HG02981 (cell line): Measurements from ENCODE around the gene IGF2.
"Not testable (repeated sequence)": the region's sequence is repeated elsewhere in the genome, so short reads cannot be mapped to it uniquely, and the experiment has no call there.

Experiments
- ATAC-seq: cut with Tn5 transposase; IDR thresholded peaks from one replicate; pipeline ENCODE4 v1.9.1; 2021; ENCODE audit warnings: mild to moderate bottlenecking, moderate library complexity; ENCODE audit not compliant: unreplicated experiment

The IGF2 gene

DNA sequence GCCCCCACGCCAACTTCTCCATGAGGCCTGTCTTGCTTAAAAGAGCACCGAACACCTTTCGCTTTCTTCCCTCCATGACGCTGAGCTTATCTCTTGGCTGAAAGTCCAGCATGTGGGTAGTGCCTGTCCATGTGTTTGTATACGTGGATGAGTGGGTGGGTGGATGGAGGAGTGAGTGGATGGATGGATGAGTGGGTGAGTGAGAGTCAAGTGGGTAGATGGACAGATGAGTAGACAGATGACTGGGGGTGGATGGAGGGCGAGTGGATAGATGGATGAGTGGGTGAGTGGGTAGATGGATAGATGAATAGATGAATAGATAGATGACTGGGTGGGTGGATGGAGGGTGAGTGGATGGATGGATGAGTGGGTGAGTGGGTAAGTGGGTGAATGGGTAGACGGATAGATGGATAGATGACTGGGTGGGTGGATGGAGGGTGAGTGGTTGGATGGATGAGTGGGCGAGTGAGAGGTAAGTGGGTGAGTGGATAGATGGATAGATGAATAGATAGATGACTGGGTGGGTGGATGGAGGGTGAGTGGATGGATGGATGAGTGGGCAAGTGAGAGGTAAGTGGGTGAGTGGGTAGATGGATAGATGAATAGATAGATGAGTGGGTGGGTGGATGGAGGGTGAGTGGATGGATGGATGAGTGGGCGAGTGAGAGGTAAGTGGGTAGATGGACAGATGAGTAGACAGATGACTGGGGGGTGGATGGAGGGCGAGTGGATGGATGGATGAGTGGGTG, 14.3 kb downstream of the IGF2 start:
- not testable (repeated sequence) for ATAC-seq

DNA sequence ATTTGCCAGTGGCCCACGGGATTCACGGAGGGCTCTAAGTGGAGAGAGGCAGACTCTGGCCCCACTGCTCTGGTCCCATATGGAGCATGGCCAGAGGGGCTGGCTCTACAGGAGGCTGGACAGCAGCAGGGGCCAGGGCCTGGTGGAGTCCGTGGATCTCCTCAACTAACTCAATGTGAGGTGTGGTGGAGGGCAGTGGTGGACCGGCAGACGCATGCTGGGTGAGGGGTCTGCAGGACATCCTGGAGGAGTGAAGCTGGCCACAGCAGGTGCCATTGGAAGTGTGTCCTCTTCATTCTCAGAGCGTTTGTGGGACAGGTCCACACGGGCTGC, 15.6 kb downstream of the IGF2 start:
- ATAC-seq = no peak

DNA sequence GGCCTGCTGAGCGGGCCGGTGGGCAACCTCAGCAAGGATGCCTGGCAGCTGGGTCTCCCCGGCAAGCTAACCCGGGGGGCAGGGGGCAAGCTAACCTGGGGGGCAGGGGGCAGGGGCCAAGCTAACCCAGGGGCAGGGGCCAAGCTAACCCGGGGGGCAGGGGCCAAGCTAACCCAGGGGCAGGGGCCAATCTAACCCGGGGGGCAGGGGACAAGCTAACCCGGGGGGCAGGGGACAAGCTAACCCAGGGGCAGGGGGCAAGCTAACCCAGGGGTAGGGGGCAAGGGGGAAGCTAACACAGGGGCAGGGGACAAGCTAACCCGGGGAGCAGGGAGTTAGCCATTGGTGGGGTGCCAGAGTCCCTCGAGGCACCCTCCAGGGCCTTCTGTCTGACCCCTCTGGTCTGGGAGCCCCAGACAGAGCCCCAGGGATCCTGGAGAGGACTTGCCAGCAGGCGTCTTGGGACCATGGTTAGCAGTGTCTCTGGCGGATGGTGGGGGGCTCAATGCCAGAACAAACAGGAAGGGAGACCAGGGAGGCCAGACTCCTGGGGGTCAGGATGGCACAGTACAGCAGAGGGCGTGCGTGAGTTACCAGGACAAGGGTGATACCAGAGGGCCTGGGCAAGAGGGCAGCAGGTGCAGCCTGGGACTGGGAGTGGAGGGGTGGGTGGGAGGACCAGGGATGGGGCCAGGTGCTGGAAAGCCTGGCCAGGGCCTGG, 16.1 kb downstream of the IGF2 start:
- no peak for ATAC-seq

DNA sequence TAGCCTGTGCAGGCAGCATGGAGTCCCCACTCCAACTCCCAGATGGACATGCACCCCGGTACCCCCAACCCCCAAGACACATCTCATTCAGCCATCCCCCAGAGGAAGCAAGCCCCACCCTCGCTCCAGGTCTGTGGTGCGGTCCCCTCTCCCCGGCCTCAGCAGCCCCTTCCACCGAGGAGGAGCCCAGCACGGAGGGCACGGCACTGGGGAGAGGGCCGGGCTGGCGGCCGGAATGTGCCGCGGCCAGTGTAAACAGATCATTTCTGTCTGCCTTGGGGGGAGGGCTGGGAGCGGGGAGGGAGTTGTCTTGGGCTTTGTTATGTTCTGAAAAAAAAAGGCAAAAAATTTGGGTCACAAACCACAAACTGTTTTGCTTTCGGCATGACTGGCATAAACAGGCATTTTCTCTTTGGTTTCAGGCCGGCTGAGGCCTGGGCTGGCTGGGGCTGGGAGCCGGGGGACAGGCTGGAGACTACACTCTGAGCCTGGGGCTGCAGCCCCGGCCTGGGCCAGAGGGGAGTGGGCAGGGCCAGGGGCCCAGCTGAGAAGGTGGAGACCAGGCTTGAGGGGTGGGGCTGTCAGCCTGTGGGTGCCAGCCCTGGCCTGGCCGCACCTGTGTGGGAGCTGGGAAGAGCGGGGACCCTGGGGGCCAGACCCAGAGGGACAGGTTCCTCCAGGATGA, 16.8 kb downstream of the IGF2 start:
- ATAC-seq = no peak

DNA sequence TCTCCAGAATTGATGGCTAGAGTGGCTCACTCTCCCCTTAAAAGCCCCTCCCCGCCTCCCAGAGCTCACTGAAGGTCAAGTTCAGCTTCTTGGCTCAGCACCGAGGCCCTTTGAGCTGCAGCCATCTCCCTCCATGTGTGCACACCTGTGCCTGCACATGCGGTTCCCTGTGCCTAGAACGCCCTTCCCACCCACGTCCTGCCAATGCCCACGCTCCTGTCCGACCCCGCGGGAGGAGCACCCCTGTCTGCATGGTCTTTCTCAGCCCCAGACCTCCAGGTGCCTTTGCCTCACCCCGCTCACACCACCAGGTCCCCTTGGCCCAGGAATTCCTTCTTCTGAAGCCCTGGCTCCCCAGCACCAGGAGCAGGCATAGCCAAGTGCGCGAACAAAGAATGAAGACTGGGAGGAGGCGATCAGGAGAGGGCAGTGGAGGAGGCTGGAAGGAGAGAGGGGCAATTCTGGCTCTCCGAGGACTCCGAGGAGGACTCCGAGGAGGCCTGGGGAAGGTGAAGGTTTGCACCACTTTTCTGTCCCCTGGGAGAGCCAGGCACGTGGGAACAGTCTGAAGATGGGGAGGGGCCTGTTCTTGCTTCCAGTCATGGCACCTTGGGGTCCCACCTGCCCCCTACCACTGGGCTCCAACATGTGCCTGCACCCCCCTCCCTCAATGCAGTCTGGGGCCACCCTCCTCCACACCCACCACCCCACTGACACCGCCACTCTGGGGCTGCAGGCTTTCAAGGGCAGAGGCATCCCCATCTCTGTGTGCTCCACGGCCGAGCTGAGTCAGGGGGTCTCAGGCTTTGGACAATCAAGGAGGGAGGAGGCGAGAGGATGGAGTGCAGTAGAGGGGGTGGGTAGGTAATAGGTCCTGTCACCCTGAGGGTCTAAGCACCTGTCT, 17.7 kb downstream of the IGF2 start:
- ATAC-seq = no peak

DNA sequence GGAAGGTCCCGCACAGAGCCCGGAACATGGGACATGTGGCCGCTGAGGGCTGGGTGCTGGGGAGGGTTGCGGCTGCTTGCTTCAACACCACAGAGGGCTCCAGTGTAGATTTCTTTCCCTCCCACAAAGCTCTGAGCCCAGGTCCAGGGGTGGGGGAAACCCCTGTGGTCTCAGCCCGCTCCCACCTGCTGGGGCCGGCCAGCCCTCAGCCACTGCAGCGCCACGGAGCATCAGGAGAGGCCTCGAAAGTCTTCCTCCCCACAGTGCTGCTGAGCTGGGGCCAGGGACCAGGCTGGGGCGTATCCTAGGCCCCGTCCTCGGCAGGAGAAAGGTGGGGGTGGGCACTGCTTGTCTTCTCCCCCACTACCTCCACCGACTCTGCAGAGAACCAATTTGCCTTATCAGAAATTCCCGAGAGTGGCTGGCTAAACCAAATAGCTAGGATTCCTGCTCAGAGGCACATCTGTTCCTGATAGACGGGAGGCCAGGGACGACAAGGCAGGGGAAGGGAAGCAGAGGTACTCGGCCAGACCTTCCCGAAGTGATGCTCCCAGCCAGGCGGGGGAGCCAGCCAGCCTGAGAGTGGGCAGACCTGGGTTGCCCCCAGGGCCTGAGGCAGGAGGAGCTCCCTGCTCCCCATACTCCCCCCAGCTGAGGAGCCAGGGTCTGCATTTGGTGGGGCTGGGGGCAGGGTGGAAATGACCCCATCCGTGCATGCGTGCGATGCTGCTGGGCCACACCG, 18.7 kb downstream of the IGF2 start:
- ATAC-seq = no peak

DNA sequence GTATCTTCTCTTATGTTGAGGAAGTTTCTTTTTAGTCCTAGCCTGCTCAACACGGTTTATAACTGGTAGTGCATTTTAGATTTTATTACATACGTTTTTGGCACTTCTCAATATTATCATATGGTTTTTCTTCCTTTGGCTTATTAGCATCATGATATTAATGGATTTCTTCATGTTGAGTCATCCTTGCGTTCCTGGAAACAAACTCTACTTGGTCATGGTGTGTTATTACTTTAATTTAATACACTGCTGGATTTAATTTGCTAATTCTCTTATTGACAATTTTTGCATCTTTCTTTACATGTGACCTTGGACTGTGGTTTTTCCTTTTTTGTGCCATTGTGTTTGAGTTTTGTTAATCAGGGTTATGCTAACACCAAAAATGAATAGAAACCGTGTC, 20.5 kb downstream of the IGF2 start:
- ATAC-seq = no peak

DNA sequence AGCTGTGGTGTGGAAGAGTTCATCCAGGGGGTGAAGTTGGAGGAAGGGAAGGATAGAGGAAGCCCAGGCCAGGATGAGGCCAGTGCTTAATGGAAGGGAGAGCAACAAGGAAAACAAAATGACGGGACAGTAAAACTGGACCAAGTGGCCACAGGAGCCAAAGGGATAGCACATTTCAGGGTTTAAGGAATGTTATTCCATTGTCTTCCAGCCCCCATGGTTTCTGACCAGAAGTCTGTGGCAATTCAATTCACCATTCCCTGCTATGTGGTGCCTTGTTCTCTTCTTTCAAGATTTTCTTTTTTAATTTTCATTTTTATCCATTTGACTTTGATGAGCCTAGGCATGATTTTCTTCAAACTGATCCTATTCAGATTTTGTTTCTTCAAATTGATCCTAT, 22.5 kb downstream of the IGF2 start:
- no peak for ATAC-seq

DNA sequence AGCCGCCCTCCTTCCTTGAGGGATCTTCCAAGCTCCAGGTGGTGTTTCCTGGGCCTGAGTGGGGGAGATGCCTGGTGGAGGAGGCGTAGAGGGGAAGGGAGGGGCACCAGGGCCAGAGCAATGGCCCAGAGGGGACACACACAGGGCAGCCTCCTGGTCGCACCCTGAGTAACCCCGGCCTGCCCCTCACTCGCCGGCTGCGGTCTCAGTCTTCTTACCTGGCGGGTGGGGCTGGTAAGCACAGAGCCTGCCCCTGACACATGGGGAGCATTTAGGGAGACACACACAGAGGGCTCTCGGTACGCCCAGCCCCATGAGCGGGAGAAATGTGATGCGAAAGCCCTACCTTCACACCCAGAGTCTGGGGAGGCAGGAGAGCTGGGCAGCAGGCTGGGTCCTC, 23.9 kb downstream of the IGF2 start:
- no peak for ATAC-seq

DNA sequence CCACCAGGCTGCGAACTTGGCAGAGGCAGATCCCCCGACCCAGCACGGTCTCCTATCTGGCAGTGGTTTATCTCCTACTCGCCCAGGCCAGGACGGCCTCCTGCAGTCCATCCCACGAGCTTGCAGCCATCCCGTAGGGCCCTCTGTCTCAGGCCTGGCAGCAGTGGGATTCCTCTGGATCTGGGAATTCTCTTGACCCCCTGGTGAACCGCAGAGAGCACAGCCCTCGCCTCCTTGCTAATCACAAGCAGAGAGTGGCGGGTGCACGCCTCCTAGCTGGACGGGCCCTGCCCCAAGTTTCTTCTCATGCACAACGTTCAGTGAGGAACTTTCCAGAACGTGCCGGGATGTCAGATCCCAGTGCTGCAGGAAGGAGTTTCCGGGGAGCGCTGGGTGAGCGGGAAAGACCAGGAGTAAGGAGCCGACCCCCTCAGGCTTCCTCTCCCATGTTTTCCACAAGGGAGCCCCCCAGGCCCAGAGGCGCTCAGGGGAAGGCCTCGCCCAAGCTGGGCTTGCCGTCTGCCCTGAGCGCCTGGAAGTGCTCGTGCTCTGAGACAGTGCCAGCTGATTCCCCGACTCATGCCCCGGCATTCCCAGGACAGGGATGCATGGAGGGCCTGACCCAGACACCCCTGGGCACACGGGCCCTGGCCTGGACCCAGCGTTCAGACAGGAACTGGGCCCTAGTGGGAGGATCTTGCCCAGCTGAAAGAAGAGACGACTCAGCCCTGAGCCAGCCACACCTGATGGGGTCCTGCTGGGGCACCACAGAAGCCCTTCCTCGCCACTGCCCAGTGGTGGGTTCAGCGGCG, 24.6 kb downstream of the IGF2 start:
- no peak for ATAC-seq

DNA sequence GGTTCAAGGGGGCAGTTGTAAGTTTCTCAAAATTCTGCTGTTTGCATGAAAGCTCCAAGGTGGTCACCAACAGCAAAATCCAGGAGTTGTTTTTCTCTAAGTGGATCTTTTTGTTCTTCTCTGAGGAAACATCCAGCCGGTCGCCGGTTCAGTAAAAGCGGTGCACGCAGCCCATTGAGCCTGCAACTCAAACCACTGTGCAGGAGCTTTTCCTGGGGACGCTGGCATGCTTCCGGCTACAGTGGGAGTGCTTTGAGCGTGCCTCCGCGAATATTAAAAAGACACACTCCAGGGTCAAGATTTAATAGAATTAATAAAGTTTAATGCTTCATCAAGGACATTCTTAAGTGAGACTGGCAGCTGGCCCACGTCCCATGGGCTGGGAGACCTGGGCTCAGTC, 25.4 kb downstream of the IGF2 start:
- ATAC-seq = no peak

DNA sequence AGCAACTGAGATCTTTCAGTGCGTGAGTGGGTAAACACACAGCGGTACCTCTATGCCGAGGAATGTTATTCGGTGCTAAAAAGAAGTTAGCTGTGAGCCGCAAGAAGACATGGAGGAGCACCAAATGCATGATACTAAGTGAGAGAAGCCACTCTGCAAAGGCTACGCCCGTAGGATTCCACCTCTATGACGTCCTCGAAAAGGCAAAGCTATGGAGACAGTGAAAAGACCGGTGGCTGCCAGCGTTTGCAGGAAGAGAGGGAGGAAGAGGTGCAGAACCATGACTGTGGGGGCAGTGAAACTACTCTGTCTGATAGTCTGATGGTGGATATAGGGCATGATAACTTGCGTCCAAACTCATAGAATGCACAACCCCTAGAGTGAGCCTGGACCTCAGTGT, 28.7 kb downstream of the IGF2 start:
- ATAC-seq = no peak

DNA sequence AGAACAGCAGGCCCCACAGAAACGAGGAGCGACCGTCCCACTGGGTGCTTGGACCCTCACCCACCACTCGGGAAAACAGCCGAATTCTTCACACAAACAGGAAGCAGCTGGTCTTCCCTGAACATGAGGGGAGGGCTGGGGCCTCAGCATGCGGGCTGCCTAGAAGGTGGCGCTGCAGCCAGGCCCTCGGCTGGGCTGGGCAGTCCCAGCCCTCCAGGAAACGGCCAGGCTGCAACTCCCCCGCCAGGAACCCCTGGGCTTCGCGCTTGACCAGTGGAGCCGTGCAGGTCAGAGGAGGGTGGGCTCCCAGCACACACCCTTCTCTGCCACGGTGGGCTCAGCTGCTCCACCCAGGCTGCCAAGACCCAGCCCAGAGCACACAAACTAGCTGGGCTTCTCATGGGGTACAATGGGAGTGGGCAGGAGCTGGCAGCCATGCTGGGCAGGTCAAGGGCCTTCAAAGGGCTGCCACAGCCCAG, 29.6 kb downstream of the IGF2 start:
- no peak for ATAC-seq

DNA sequence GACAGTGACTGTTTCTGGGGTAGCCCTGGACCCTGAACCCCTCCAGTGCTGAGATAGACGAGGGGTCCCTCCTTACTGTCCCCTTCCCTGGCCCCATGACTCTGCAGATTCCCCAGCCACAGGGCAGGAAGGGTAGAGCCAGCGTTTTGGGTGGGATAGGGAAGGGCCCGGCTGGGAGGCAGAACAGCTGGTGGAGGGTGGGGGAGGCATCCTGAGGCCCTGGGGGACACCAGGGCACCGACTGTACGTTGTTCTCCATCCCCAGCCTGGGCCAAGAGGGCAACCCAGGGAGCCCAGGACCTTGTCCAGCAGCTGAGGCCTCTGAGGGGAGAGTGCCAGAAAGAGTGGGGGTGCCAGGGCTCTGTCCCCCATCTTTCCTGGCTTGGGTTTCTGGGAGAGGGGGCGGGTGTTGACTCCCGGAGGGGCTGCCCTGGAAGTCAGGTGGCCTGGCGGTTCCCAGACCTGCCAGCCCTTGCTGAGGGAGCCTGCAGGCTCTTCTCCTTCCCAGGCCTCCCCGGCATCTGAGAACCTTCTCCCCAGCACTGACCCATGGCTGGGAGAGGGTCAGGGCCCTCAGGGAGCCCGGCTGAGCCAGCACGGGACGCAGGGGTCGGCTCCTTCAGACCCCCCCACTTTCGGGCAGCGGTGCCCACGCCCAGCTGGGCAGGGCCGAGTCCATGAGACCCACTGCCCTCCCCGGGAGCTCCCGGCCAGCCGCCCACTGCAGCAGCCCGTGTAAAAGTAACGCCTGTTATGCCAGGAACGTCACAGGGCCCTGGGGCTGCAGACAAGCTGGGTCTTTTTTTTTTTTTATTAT, 30.3 kb downstream of the IGF2 start:
- no peak for ATAC-seq

DNA sequence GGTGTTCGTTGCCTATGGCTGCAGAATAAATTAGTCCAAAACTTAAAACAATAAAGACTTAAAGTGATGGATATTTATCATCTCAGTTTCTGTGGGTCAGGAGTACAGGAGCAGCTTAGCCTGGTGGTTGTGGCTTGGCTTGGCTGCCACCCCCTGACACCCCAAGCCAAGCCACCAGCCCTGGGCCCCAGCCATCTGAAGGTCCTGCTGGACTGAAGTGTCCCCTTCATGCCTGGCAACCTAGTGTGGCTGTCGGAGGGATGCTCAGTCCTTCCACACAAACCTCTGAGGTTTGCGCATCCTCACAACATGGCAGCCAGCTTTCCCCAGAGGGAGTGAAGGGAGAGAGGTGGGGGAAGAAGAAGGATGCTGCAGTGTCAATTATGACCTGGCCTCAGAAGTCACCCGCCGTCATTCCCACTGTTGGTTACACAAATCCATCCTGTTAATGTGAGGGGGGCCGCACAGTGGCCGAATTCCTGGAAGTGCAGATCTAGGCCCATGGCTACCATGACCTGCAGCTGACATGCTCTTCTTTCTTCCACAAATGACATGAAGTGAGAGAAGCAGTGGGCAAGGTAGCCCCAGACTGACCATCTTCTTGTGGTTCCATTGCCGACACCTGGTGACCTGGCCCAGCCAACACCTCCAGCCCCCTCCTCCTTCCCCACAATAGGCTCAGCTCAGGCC, 31.1 kb downstream of the IGF2 start:
- ATAC-seq = no peak

DNA sequence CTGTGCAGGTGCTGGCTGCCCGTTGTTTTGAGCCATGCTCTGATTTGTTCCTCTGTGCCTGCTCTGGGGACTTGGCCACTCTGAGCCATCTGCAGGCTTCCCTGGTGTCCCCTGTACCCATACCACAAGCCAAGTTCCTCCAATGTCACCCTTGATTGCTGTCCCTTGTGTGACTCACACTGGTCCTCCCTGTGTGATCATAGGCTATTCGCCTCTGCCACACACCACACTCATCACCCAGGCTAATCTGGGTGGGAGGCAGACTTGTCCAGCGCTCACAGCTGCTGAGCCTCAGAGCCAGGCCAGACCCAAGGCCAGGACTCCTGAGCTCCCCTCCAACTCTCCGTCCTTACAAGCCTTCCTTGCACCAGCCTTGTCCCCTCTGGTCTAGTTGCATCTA, 31.7 kb downstream of the IGF2 start:
- ATAC-seq = no peak

DNA sequence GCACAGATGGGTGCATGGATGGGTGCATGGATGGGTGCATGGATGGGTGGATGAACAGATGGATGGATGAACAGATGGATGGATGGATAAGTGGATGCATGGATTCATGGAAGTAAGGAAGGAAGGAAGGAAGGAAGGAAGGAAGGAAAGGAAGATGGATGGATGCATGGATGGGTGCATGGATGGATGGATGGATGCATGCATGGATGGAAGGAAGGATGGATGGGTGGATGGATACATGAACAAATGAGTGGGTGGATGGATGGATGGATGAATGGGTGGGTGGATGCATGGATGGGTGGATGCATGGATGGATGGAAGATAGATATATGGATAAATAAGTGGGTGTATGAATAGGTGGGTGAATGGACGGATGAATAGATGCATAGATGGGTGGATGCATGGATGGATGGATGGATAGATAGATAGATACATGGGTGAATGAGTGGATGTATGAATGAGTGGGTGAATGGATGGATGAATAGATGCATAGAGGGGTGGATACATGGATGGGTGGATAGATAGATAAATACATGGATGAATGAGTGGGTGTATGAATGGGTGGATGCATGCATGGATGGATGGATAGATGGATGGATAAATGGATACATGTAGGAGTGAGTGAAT, 32.5 kb downstream of the IGF2 start:
- ATAC-seq = no peak

DNA sequence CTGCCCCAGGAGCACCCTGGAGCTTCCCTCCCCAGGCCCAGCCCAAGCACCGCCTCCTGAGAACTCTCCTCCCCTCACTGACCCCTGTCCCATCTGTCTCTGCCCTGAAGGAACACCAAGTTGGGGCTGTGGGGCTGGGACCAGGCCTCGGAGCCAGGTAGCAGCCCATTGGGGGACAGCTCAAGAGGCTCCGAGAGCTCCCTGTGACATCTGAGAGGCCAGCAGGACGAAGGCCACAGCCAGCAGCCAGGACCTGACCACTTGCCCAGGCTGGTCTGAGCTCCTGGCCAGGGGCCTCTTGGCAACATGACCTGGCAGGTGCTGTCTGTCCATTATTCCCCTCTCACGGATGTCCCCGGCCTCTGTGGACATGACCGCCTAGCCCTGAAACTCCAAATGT, 33.7 kb downstream of the IGF2 start:
- no peak for ATAC-seq
